K562 (cell line): ENCODE measurements around the gene ZNF644. TPM values are rescaled to one million over a fixed set of nuclear protein-coding genes. Genes with fewer than 3 reads are reported as not detected.

ENCODE experiments used
- BACH1 ChIP-seq: fragments of 200-800 bp; sonication (Bioruptor generic); IDR thresholded peaks from 2 replicates; pipeline ENCODE4 v1.6.1; 2016; ENCODE audit warnings: missing genetic modification characterization, missing compliant biosample characterization
- E2F4 ChIP-seq: sonication (generic); formaldehyde crosslinking; IDR thresholded peaks from 2 replicates; pipeline ENCODE4 v1.8.0; 2022; ENCODE audit warnings: mild to moderate bottlenecking, low read depth, missing genetic modification reagents
- EGR1 ChIP-seq: fragments of 450-650 bp; conservative IDR thresholded peaks from 2 replicates; pipeline ENCODE4 v1.6.1; 2017; ENCODE audit warnings: mild to moderate bottlenecking
- ELK3 ChIP-seq: fragments of 450-650 bp; formaldehyde crosslinking; IDR thresholded peaks from 2 replicates; pipeline ENCODE4 v1.4.0; 2020; ENCODE audit warnings: mild to moderate bottlenecking
- ESRRA ChIP-seq: fragments of 450-650 bp; IDR thresholded peaks from 2 replicates; pipeline ENCODE4 v1.6.1; 2014; ENCODE audit warnings: low read depth, mild to moderate bottlenecking, moderate library complexity, borderline replicate concordance
- EWSR1 ChIP-seq: fragments of 450-650 bp; IDR thresholded peaks from 2 replicates; pipeline ENCODE4 v1.6.1; 2018; ENCODE audit warnings: borderline replicate concordance, mild to moderate bottlenecking, low read depth, moderate library complexity; ENCODE audit not compliant: partially characterized antibody
- FOXK1 ChIP-seq: sonication (generic); formaldehyde crosslinking; IDR thresholded peaks from 2 replicates; pipeline ENCODE4 v1.8.0; 2022; ENCODE audit warnings: missing genetic modification reagents, mild to moderate bottlenecking, borderline replicate concordance
- GABPB1 ChIP-seq: sonication (generic); formaldehyde crosslinking; IDR thresholded peaks from 2 replicates; pipeline ENCODE4 v1.8.0; 2022; ENCODE audit warnings: mild to moderate bottlenecking, missing genetic modification reagents
- MYBL2 ChIP-seq, 2 experiments: fragments of 450-650 bp in 1 of 2; sonication (generic) in 1 of 2; formaldehyde crosslinking in 1 of 2; IDR thresholded peaks; 2 replicates each; pipeline versions ENCODE4 v1.6.1 to v1.8.1; 2017 to 2022; ENCODE audit warnings: borderline replicate concordance in 1 of 2, inconsistent platforms in 1 of 2, low read depth in 1 of 2, mild to moderate bottlenecking in 1 of 2, missing genetic modification reagents in 1 of 2, moderate library complexity in 1 of 2
- NR3C1 ChIP-seq: sonication (generic); formaldehyde crosslinking; IDR thresholded peaks from 2 replicates; pipeline ENCODE4 v1.8.1; 2022; ENCODE audit warnings: missing genetic modification reagents
- PHF8 ChIP-seq: fragments of 200-600 bp; sonication (generic); IDR thresholded peaks from 2 replicates; pipeline ENCODE4 v1.6.1; 2012; ENCODE audit warnings: mixed run types, mild to moderate bottlenecking, inconsistent platforms, low read length, moderate library complexity, borderline replicate concordance
- PPARD ChIP-seq: fragments of 250-450 bp; sonication (Bioruptor Pico); IDR thresholded peaks from 2 replicates; pipeline ENCODE4 v1.8.0; 2022; ENCODE audit warnings: inconsistent platforms, mild to moderate bottlenecking, moderate library complexity
- PYGO2 ChIP-seq: fragments of 450-650 bp; IDR thresholded peaks from 2 replicates; pipeline ENCODE4 v1.6.1; 2016; ENCODE audit warnings: mild to moderate bottlenecking, missing genetic modification characterization, moderate library complexity, missing compliant biosample characterization
- RB1 ChIP-seq: fragments of 450-650 bp; IDR thresholded peaks from 2 replicates; pipeline ENCODE4 v1.6.1; 2017; ENCODE audit warnings: low read depth, mild to moderate bottlenecking
- SAP30 ChIP-seq: fragments of 200-600 bp; sonication (generic); IDR thresholded peaks from 2 replicates; pipeline ENCODE4 v1.6.1; 2012; ENCODE audit warnings: borderline replicate concordance, low read depth, mild to moderate bottlenecking, moderate library complexity, low read length, control low read depth, inconsistent platforms; ENCODE audit not compliant: insufficient read depth, poor library complexity, severe bottlenecking
- TEAD1 ChIP-seq, 2 experiments: fragments of 450-650 bp in 1 of 2; sonication (generic) in 1 of 2; formaldehyde crosslinking; IDR thresholded peaks; 2 replicates each; pipeline versions ENCODE4 v1.4.0 to v1.8.0; 2020 to 2022; ENCODE audit warnings: mild to moderate bottlenecking in 2 of 2, missing genetic modification reagents in 1 of 2
- ZNF668 ChIP-seq: fragments of 250-450 bp; sonication (Bioruptor Pico); IDR thresholded peaks from 2 replicates; pipeline ENCODE4 v1.8.0; 2022; ENCODE audit warnings: mild to moderate bottlenecking, inconsistent platforms
- ZNF699 ChIP-seq: fragments of 250-450 bp; sonication (Bioruptor Pico); IDR thresholded peaks from 2 replicates; pipeline ENCODE4 v1.8.0; 2021; ENCODE audit warnings: mild to moderate bottlenecking, moderate library complexity; ENCODE audit not compliant: insufficient replicate concordance
- polyA plus RNA-seq, 8 experiments: library from polyadenylated mRNA; depleted of rRNA in 4 of 8; stranded (reverse) in 5 of 8; unstranded in 3 of 8; fragments of >200 nt; fragmentation: Nextera tagmentation in 2 of 8; fragmentation: Illumina TruSeq in 1 of 8; extraction: Ambion mirVana in 2 of 8; extraction: Trizol in 1 of 8; gene quantifications; 2 replicates each; pipeline versions ENCODE4 v1.2.1 to v1.2.3, GENCODE V29; 2011 to 2014; ENCODE audit warnings: inconsistent platforms in 1 of 8, missing spikeins in 1 of 8
- total RNA-seq, 7 experiments: library from RNA; depleted of rRNA in 6 of 7; stranded (reverse); fragments of >200 nt in 6 of 7; fragmentation: Illumina TruSeq in 2 of 7; extraction: Trizol in 2 of 7; gene quantifications; 2 replicates each; pipeline versions ENCODE4 v1.2.1 to v1.2.3, GENCODE V29; 2011 to 2021; ENCODE audit warnings: low replicate concordance in 1 of 7
- TF ChIP-seq, protein P1 (sequence below): fragments of 450-650 bp; formaldehyde crosslinking; IDR thresholded peaks from 2 replicates; pipeline ENCODE4 v1.4.0; 2022; ENCODE audit warnings: missing genetic modification characterization
- TF ChIP-seq, protein P2 (sequence below): sonication (generic); formaldehyde crosslinking; IDR thresholded peaks from 2 replicates; pipeline ENCODE4 v1.8.0; 2022; ENCODE audit warnings: mild to moderate bottlenecking, missing genetic modification reagents, borderline replicate concordance

ZNF644 gene
- total and polyA plus RNA-seq, 9 of the 15 experiments (the other 6 are each of a cell fraction or from before 2014, with no cell fraction given): 25.3 to 71.4 (median 39.6) TPM

GRCh38 chr1:91021686-91022517 lies at the start of gene ZNF644 (continued):
- TF ChIP-seq ELK3 (CRISPR knock-in tag) (no peak), ZNF668 (CRISPR knock-in tag) (peak; percentile 25; the same call in 1 of the 2 replicates), ESRRA (peak; percentile 88), EGR1 (peak; percentile 94), TEAD1 (CRISPR knock-in tag; IDR thresholded peaks at IDR 0.05) (0 out of 4 replicates have a peak, but pooled peaks of 1 of the 2 experiments have one; percentile 9), BACH1 (tag) (peak; percentile 46; the same call in 1 of the 2 replicates), NR3C1 (CRISPR knock-in tag) (peak; percentile 73; the same call in 1 of the 2 replicates), MYBL2 (IDR thresholded peaks at IDR 0.05; ENCODE audit: low read depth) (no peak), MYBL2 (CRISPR knock-in tag; IDR thresholded peaks at IDR 0.05; ENCODE audit: borderline replicate concordance) (no peak), GABPB1 (CRISPR knock-in tag) (peak; percentile 79; the same call in 1 of the 2 replicates), PPARD (CRISPR knock-in tag) (no peak), RB1 (peak; percentile 98), FOXK1 (CRISPR knock-in tag) (peak; percentile 51; the same call in 1 of the 2 replicates), PHF8 (peak; percentile 94), EWSR1 (no peak), E2F4 (CRISPR knock-in tag) (no peak; the same call in 1 of the 2 replicates), ZNF699 (CRISPR knock-in tag) (no peak), SAP30 (peak; percentile 13), PYGO2 (tag) (0 out of 2 replicates have a peak, but pooled peaks have one; percentile 13)
- TF ChIP-seq, protein P1, sequence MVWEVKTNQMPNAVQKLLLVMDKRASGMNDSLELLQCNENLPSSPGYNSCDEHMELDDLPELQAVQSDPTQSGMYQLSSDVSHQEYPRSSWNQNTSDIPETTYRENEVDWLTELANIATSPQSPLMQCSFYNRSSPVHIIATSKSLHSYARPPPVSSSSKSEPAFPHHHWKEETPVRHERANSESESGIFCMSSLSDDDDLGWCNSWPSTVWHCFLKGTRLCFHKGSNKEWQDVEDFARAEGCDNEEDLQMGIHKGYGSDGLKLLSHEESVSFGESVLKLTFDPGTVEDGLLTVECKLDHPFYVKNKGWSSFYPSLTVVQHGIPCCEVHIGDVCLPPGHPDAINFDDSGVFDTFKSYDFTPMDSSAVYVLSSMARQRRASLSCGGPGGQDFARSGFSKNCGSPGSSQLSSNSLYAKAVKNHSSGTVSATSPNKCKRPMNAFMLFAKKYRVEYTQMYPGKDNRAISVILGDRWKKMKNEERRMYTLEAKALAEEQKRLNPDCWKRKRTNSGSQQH (CRISPR knock-in tag): no peak
- TF ChIP-seq, protein P2, sequence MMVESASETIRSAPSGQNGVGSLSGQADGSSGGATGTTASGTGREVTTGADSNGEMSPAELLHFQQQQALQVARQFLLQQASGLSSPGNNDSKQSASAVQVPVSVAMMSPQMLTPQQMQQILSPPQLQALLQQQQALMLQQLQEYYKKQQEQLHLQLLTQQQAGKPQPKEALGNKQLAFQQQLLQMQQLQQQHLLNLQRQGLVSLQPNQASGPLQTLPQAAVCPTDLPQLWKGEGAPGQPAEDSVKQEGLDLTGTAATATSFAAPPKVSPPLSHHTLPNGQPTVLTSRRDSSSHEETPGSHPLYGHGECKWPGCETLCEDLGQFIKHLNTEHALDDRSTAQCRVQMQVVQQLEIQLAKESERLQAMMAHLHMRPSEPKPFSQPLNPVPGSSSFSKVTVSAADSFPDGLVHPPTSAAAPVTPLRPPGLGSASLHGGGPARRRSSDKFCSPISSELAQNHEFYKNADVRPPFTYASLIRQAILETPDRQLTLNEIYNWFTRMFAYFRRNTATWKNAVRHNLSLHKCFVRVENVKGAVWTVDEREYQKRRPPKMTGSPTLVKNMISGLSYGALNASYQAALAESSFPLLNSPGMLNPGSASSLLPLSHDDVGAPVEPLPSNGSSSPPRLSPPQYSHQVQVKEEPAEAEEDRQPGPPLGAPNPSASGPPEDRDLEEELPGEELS (CRISPR knock-in tag): 0 out of 2 replicates have a peak, but pooled peaks have one; percentile 45
